HTERT RPE-1 (cell line): ENCODE results near the gene HMGXB4.
"Not testable (repeated sequence)": the region's sequence is repeated elsewhere in the genome, so short reads cannot be mapped to it uniquely, and the experiment has no call there.

Experiments
- in situ Hi-C: fragments of 300-500 bp; cut with MboI; formaldehyde crosslinking; loops from 4 replicates; pipeline ENCODE4 v1.14.3; 2020; ENCODE audit warnings: low sequenced_read_pairs

Gene HMGXB4

GRCh38 chr22:35257321-35258190, at the start of gene HMGXB4:
Gene HMGXB4 (plus strand): TSS chr22:35257493. CDS start chr22:35262391, 4,898 bp downstream.
- in situ Hi-C loops = no loop called here

- in situ Hi-C loops = no loop called here
Observed at GRCh38 chr22:35208003-35208402, 49.3 kb upstream of the HMGXB4 start.

GRCh38 chr22:35209203-35209602, 48.1 kb upstream of the HMGXB4 start:
- in situ Hi-C loops = no loop called here

GRCh38 chr22:35212009-35212408, 45.3 kb upstream of the HMGXB4 start:
- in situ Hi-C loops = no loop called here

GRCh38 chr22:35212996-35213395, 44.3 kb upstream of the HMGXB4 start:
- in situ Hi-C loops = no loop called here

- in situ Hi-C loops = no loop called here
Observed at GRCh38 chr22:35214968-35215367, 42.3 kb upstream of the HMGXB4 start.

- in situ Hi-C loops = no loop called here
Observed at GRCh38 chr22:35215993-35216392, 41.3 kb upstream of the HMGXB4 start.

GRCh38 chr22:35217527-35217926, 39.8 kb upstream of the HMGXB4 start:
- in situ Hi-C loops = no loop called here

- in situ Hi-C loops = no loop called here
Observed at GRCh38 chr22:35218079-35218478, 39.2 kb upstream of the HMGXB4 start.

- in situ Hi-C loops = no loop called here
Observed at GRCh38 chr22:35219012-35219411, 38.3 kb upstream of the HMGXB4 start.

GRCh38 chr22:35220221-35220620, 37.1 kb upstream of the HMGXB4 start:
- in situ Hi-C loops = no loop called here

GRCh38 chr22:35225010-35225409, 32.3 kb upstream of the HMGXB4 start:
- in situ Hi-C loops = no loop called here

GRCh38 chr22:35226958-35227647, 30.2 kb upstream of the HMGXB4 start:
- in situ Hi-C loops = no loop called here

GRCh38 chr22:35229865-35230264, 27.4 kb upstream of the HMGXB4 start:
- in situ Hi-C loops = no loop called here

GRCh38 chr22:35230417-35230816, 26.9 kb upstream of the HMGXB4 start:
- in situ Hi-C loops = no loop called here

- in situ Hi-C loops = no loop called here
Observed at GRCh38 chr22:35230839-35231584, 26.3 kb upstream of the HMGXB4 start.

- in situ Hi-C loops = no loop called here
Observed at GRCh38 chr22:35231585-35232084, 25.7 kb upstream of the HMGXB4 start.

GRCh38 chr22:35238749-35239148, 18.5 kb upstream of the HMGXB4 start:
- in situ Hi-C loops = not testable (repeated sequence)

- in situ Hi-C loops = not testable (repeated sequence)
Observed at GRCh38 chr22:35244507-35244906, 12.8 kb upstream of the HMGXB4 start.

- in situ Hi-C loops = no loop called here
Observed at GRCh38 chr22:35250156-35250555, 7.1 kb upstream of the HMGXB4 start.

GRCh38 chr22:35253946-35254345, 3.3 kb upstream of the HMGXB4 start:
- in situ Hi-C loops = no loop called here
